OCI-LY3 (cell line): ENCODE data around the gene TIMM21.

Source experiments
- CTCF ChIP-seq: fragments of 200-600, 300-600 bp; sonication (generic); IDR thresholded peaks from 2 replicates; pipeline ENCODE4 v1.5.1; 2014; ENCODE audit warnings: antibody characterized with exemption, low read length, low read depth
- EZH2phosphoT487 ChIP-seq: fragments of 200-600 bp; shearing (Covaris generic); IDR thresholded peaks from 2 replicates; pipeline ENCODE4 v1.6.1; 2018; ENCODE audit warnings: antibody characterized with exemption, mixed run types, low read depth

GRCh38 chr18:74163019-74163660 lies 14.8 kb downstream of the TIMM21 start:
- TF ChIP-seq CTCF = no peak
- TF ChIP-seq EZH2phosphoT487 = no peak
